H9 (cell line): ENCODE data around the gene UGT2A2. TPM values are rescaled to one million over a fixed set of nuclear protein-coding genes. Genes with fewer than 3 reads are reported as not detected.

Experiments
- DNase-seq: peaks from one replicate; pipeline ENCODE4 v3.0.0-alpha.2; 2017
- H2AFZ ChIP-seq: one replicate; pipeline ENCODE4 v1.6.1; 2013; ENCODE audit warnings: mild to moderate bottlenecking, low read length, control low read depth, moderate library complexity
- H2AK5ac ChIP-seq: 2 replicates; pipeline ENCODE4 v1.6.1; 2013; ENCODE audit warnings: low read length, control low read depth, mixed read lengths; ENCODE audit not compliant: insufficient read length
- H2BK120ac ChIP-seq: one replicate; pipeline ENCODE4 v1.6.1; 2013; ENCODE audit warnings: low read depth, mild to moderate bottlenecking, low read length, control low read depth, inconsistent platforms; ENCODE audit not compliant: poor library complexity, severe bottlenecking
- H2BK12ac ChIP-seq: 2 replicates; pipeline ENCODE4 v1.6.1; 2013; ENCODE audit warnings: low read length, control low read depth, mixed read lengths, low read depth; ENCODE audit not compliant: insufficient read length
- H2BK15ac ChIP-seq: 2 replicates; pipeline ENCODE4 v1.6.1; 2013; ENCODE audit warnings: low read depth, low read length, control low read depth
- H2BK20ac ChIP-seq: one replicate; pipeline ENCODE4 v1.6.1; 2013; ENCODE audit warnings: low read depth, mild to moderate bottlenecking, low read length, control low read depth, inconsistent platforms; ENCODE audit not compliant: poor library complexity, severe bottlenecking
- H2BK5ac ChIP-seq: 2 replicates; pipeline ENCODE4 v1.6.1; 2013; ENCODE audit warnings: low read length, control low read depth, mixed read lengths; ENCODE audit not compliant: insufficient read length
- H3K14ac ChIP-seq: 2 replicates; pipeline ENCODE4 v1.6.1; 2013; ENCODE audit warnings: low read length, control low read depth; ENCODE audit not compliant: insufficient read depth
- H3K18ac ChIP-seq: 2 replicates; pipeline ENCODE4 v1.6.1; 2013; ENCODE audit warnings: low read depth, mild to moderate bottlenecking, mixed read lengths, low read length, control low read depth; ENCODE audit not compliant: insufficient read length
- H3K23ac ChIP-seq: 2 replicates; pipeline ENCODE4 v1.6.1; 2013; ENCODE audit warnings: low read length, control low read depth, mixed read lengths, low read depth; ENCODE audit not compliant: insufficient read length
- H3K23me2 ChIP-seq: 2 replicates; pipeline ENCODE4 v1.6.1; 2013; ENCODE audit warnings: low read depth, mild to moderate bottlenecking, mixed read lengths, low read length, control low read depth; ENCODE audit not compliant: insufficient read length, poor library complexity, severe bottlenecking
- H3K27ac ChIP-seq: 2 replicates; pipeline ENCODE4 v1.5.1; 2013; ENCODE audit warnings: low read length, control low read depth, mixed read lengths, low read depth; ENCODE audit not compliant: insufficient read length
- H3K27me3 ChIP-seq: 2 replicates; pipeline ENCODE4 v1.6.1; 2013; ENCODE audit warnings: low read length, control low read depth, inconsistent platforms; ENCODE audit not compliant: insufficient read depth
- H3K4ac ChIP-seq: 2 replicates; pipeline ENCODE4 v1.6.1; 2013; ENCODE audit warnings: low read depth, mild to moderate bottlenecking, control low read depth, inconsistent platforms, low read length, moderate library complexity
- H3K4me1 ChIP-seq: 2 replicates; pipeline ENCODE4 v1.6.1; 2013; ENCODE audit warnings: low read length, control low read depth, inconsistent platforms; ENCODE audit not compliant: insufficient read depth
- H3K4me2 ChIP-seq: 2 replicates; pipeline ENCODE4 v1.6.1; 2013; ENCODE audit warnings: low read length, control low read depth, mixed read lengths; ENCODE audit not compliant: insufficient read length, insufficient read depth
- H3K56ac ChIP-seq: 2 replicates; pipeline ENCODE4 v1.6.1; 2013; ENCODE audit warnings: low read depth, mild to moderate bottlenecking, mixed read lengths, low read length, control low read depth; ENCODE audit not compliant: insufficient read length
- H3K79me1 ChIP-seq: 2 replicates; pipeline ENCODE4 v1.6.1; 2013; ENCODE audit warnings: low read depth, mild to moderate bottlenecking, moderate library complexity, low read length, control low read depth, inconsistent platforms; ENCODE audit not compliant: insufficient read depth, poor library complexity, severe bottlenecking
- H3K79me2 ChIP-seq: 2 replicates; pipeline ENCODE4 v1.6.1; 2013; ENCODE audit warnings: low read length, control low read depth, inconsistent platforms; ENCODE audit not compliant: insufficient read depth
- H3K9ac ChIP-seq: 2 replicates; pipeline ENCODE4 v1.6.1; 2013; ENCODE audit warnings: low read length, control low read depth, mixed read lengths; ENCODE audit not compliant: insufficient read length; ENCODE audit errors: extremely low read depth
- H3K9me3 ChIP-seq: one replicate; pipeline ENCODE4 v1.6.1; 2013; ENCODE audit warnings: low read depth, low read length, inconsistent platforms; ENCODE audit not compliant: control insufficient read depth
- H3T11ph ChIP-seq: one replicate; pipeline ENCODE4 v1.6.1; 2013; ENCODE audit warnings: mild to moderate bottlenecking, low read length, control low read depth, inconsistent platforms
- H4K20me1 ChIP-seq: one replicate; pipeline ENCODE4 v1.6.1; 2013; ENCODE audit not compliant: control insufficient read depth, insufficient read length, insufficient read depth
- H4K5ac ChIP-seq: 2 replicates; pipeline ENCODE4 v1.6.1; 2013; ENCODE audit warnings: low read depth, mild to moderate bottlenecking, mixed read lengths, low read length, control low read depth; ENCODE audit not compliant: insufficient read length
- H4K8ac ChIP-seq: replicated peaks from 2 replicates; pipeline ENCODE4 v1.6.1; 2013; ENCODE audit warnings: low read length, control low read depth, mixed read lengths, low read depth; ENCODE audit not compliant: insufficient read length
- H4K91ac ChIP-seq: 2 replicates; pipeline ENCODE4 v1.6.1; 2013; ENCODE audit warnings: low read depth, mild to moderate bottlenecking, moderate library complexity, mixed read lengths, low read length, control low read depth; ENCODE audit not compliant: insufficient read length
- H3K27ac Mint-ChIP-seq, 3 experiments: 2 replicates in 2 of 3; 3 replicates in 1 of 3; pipeline ENCODE4 v1.8.0; 2020 to 2021; ENCODE audit warnings: mixed read lengths in 3 of 3, mild to moderate bottlenecking in 1 of 3, moderate library complexity in 1 of 3
- H3K27me3 Mint-ChIP-seq: 2 replicates; pipeline ENCODE4 v1.8.0; 2021; ENCODE audit warnings: low read depth, mild to moderate bottlenecking, moderate library complexity, mixed read lengths
- H3K36me3 Mint-ChIP-seq, 3 experiments: 2 replicates in 2 of 3; 3 replicates in 1 of 3; pipeline ENCODE4 v1.8.0; 2020 to 2021; ENCODE audit warnings: low read depth in 3 of 3, mixed read lengths in 3 of 3; ENCODE audit not compliant: insufficient read depth in 1 of 3
- H3K4me1 Mint-ChIP-seq, 2 experiments: 2 replicates each; pipeline ENCODE4 v1.8.0; 2020; ENCODE audit warnings: mixed read lengths in 2 of 2
- H3K4me3 Mint-ChIP-seq, 2 experiments: 2 replicates in 1 of 2; 3 replicates in 1 of 2; pipeline ENCODE4 v1.8.0; 2020 to 2021; ENCODE audit warnings: mild to moderate bottlenecking in 2 of 2, mixed read lengths in 2 of 2, moderate library complexity in 1 of 2
- H3K9me3 Mint-ChIP-seq, 2 experiments: 2 replicates in 1 of 2; 3 replicates in 1 of 2; pipeline ENCODE4 v1.8.0; 2020; ENCODE audit warnings: mild to moderate bottlenecking in 2 of 2, mixed read lengths in 2 of 2, moderate library complexity in 1 of 2
- WGBS: extraction: QIAGEN DNeasy Blood & Tissue Kit; methylation state at CpG from one replicate; pipeline ENCODE4 v1.1.7; 2013; ENCODE audit warnings: missing lambda C conversion rate, low lambda C conversion rate, mixed read lengths; ENCODE audit not compliant: insufficient read length; ENCODE audit errors: extremely low coverage; 5-methylcytosine and 5-hydroxymethylcytosine counted together
- total RNA-seq: library from RNA; stranded (reverse); gene quantifications from 2 replicates; pipeline ENCODE4 v1.2.1, GENCODE V29; 2021
- TF ChIP-seq, protein P1 (sequence below): fragments of 200-600 bp; sonication (generic); conservative IDR thresholded peaks from 3 replicates; pipeline ENCODE4 v1.8.0; 2021; ENCODE audit warnings: antibody characterized with exemption, mild to moderate bottlenecking

Gene UGT2A2
- total RNA-seq, 1 experiment from 2014 or later, result not detected

- WGBS, result no CpG with 5 or more reads among the region's 12 CpGs
- no peak overlapping the region for H4K91ac ChIP-seq
- no peak overlapping the region for H3K14ac ChIP-seq
- H2AFZ ChIP-seq, result no peak overlapping the region
- H3K27ac ChIP-seq, result no peak overlapping the region
- no peak overlapping the region for H3K56ac ChIP-seq
- H3K4ac ChIP-seq, result no peak overlapping the region
- H3T11ph ChIP-seq, result no peak overlapping the region
- no peak overlapping the region for H2BK120ac ChIP-seq
- H3K4me2 ChIP-seq, result no peak overlapping the region
- no peaks in the 10 kb centered on the region for H3K4me1 ChIP-seq
- H4K5ac ChIP-seq, result no peak overlapping the region
- H2BK15ac ChIP-seq, result no peak overlapping the region
- H2BK5ac ChIP-seq, result no peak overlapping the region
- Mint-ChIP-seq H3K36me3 (peaks cover 7 to 13% (median 11%) of the 10 kb centered on the region in 3 experiments), H3K27ac (no peak overlapping the region), H3K9me3 (peaks cover 16 to 17% of the 10 kb centered on the region in 2 experiments), H3K27me3 (peaks cover 2% of the 10 kb centered on the region), H3K4me1 (peaks cover 2 to 10% of the 10 kb centered on the region in 2 experiments; a peak in 2 of 4 replicates), H3K4me3 (no peak overlapping the region)
- TF ChIP-seq, protein P1, sequence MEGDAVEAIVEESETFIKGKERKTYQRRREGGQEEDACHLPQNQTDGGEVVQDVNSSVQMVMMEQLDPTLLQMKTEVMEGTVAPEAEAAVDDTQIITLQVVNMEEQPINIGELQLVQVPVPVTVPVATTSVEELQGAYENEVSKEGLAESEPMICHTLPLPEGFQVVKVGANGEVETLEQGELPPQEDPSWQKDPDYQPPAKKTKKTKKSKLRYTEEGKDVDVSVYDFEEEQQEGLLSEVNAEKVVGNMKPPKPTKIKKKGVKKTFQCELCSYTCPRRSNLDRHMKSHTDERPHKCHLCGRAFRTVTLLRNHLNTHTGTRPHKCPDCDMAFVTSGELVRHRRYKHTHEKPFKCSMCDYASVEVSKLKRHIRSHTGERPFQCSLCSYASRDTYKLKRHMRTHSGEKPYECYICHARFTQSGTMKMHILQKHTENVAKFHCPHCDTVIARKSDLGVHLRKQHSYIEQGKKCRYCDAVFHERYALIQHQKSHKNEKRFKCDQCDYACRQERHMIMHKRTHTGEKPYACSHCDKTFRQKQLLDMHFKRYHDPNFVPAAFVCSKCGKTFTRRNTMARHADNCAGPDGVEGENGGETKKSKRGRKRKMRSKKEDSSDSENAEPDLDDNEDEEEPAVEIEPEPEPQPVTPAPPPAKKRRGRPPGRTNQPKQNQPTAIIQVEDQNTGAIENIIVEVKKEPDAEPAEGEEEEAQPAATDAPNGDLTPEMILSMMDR, result no peak
- H3K79me2 ChIP-seq, result no peaks in the 10 kb centered on the region
- no peak overlapping the region for H4K8ac ChIP-seq
- no peak for DNase-seq
- no peak overlapping the region for H3K18ac ChIP-seq
- no peak overlapping the region for H3K9ac ChIP-seq
- no peaks in the 10 kb centered on the region for H3K23me2 ChIP-seq
- no peaks in the 10 kb centered on the region for H4K20me1 ChIP-seq
- no peaks in the 10 kb centered on the region for H3K9me3 ChIP-seq
- H2BK20ac ChIP-seq, result no peak overlapping the region
- H3K23ac ChIP-seq, result no peak overlapping the region
- no peak overlapping the region for H2AK5ac ChIP-seq
- no peaks in the 10 kb centered on the region for H3K27me3 ChIP-seq
- no peaks in the 10 kb centered on the region for H3K79me1 ChIP-seq
- H2BK12ac ChIP-seq, result no peak overlapping the region
These were observed 18.7 kb upstream of the UGT2A2 start for GRCh38 chr4:69658133-69658532.
